ENCODE data around the gene SHLD1. TPM values are rescaled to one million over a fixed set of nuclear protein-coding genes. Genes with fewer than 3 reads are reported as not detected.

The SHLD1 gene
- total and polyA plus RNA-seq, 7 donors = 0.99 to 18.7 (median 5.4) TPM

- TF ChIP-seq POLR2A (IDR thresholded peaks at IDR 0.05) (no peak), POLR2AphosphoS5 (IDR thresholded peaks at IDR 0.05) (no peak), EP300 (IDR thresholded peaks at IDR 0.05) (no peak), CTCF (IDR thresholded peaks at IDR 0.05) (no peak)
- Histone ChIP-seq H3K4me3 (no peak overlapping the region), H3K36me3 (no peaks in the 10 kb centered on the region), H3K9me3 (no peaks in the 10 kb centered on the region), H3K4me1 (no peaks in the 10 kb centered on the region), H3K27ac (no peak overlapping the region), H3K27me3 (no peaks in the 10 kb centered on the region)
- intact Hi-C loops (cut with DNase I) = no loop called here
- 93 to 97% methylated on average over 5 of the region's 5 CpGs for WGBS, 2 donors
- no peak for DNase-seq
Observed at GRCh38 chr20:5809495-5809894, 59.3 kb downstream of the SHLD1 start.

GRCh38 chr20:5810800-5811422 lies 60.7 kb downstream of the SHLD1 start:
- no peak overlapping the region for H3K4me3 ChIP-seq
- H3K27ac ChIP-seq = no peak overlapping the region
- 95 to 96% methylated on average over 5 of the region's 5 CpGs for WGBS, 2 donors
- no peaks in the 10 kb centered on the region for H3K9me3 ChIP-seq
- no peak for DNase-seq
- TF ChIP-seq CTCF (IDR thresholded peaks at IDR 0.05) (no peak), POLR2AphosphoS5 (IDR thresholded peaks at IDR 0.05) (no peak), EP300 (IDR thresholded peaks at IDR 0.05) (no peak), POLR2A (IDR thresholded peaks at IDR 0.05) (no peak)
- intact Hi-C loops (cut with DNase I) = no loop called here
- no peaks in the 10 kb centered on the region for H3K27me3 ChIP-seq
- no peaks in the 10 kb centered on the region for H3K36me3 ChIP-seq
- H3K4me1 ChIP-seq = no peaks in the 10 kb centered on the region

GRCh38 chr20:5811746-5812145 lies 61.5 kb downstream of the SHLD1 start:
- WGBS, 2 donors = 96 to 97% methylated on average over 4 of the region's 4 CpGs

GRCh38 chr20:5818346-5818681 lies 68.1 kb downstream of the SHLD1 start:
- H3K27me3 ChIP-seq = no peaks in the 10 kb centered on the region
- no peaks in the 10 kb centered on the region for H3K4me1 ChIP-seq
- H3K36me3 ChIP-seq = no peaks in the 10 kb centered on the region
- no peaks in the 10 kb centered on the region for H3K9me3 ChIP-seq
- WGBS, 2 donors = 51 to 85% methylated on average over 1 of the region's 1 CpG
- H3K27ac ChIP-seq = no peak overlapping the region
- H3K4me3 ChIP-seq = no peak overlapping the region
- intact Hi-C loops (cut with DNase I) = no loop called here
- TF ChIP-seq EP300 (IDR thresholded peaks at IDR 0.05) (no peak), CTCF (IDR thresholded peaks at IDR 0.05) (no peak)
- no peak for DNase-seq

More at GRCh38 chr20:5811746-5812145, 61.5 kb downstream of the SHLD1 start:
- no peak overlapping the region for H3K4me3 ChIP-seq
- intact Hi-C loops (cut with DNase I) = no loop called here
- TF ChIP-seq POLR2A (IDR thresholded peaks at IDR 0.05) (no peak), CTCF (IDR thresholded peaks at IDR 0.05) (no peak), EP300 (IDR thresholded peaks at IDR 0.05) (no peak), POLR2AphosphoS5 (IDR thresholded peaks at IDR 0.05) (no peak)
- H3K9me3 ChIP-seq = no peaks in the 10 kb centered on the region
- no peaks in the 10 kb centered on the region for H3K27me3 ChIP-seq
- H3K36me3 ChIP-seq = no peaks in the 10 kb centered on the region
- no peaks in the 10 kb centered on the region for H3K4me1 ChIP-seq
- no peak for DNase-seq
- H3K27ac ChIP-seq = no peak overlapping the region

GRCh38 chr20:5820738-5821137 lies 70.5 kb downstream of the SHLD1 start:
- TF ChIP-seq POLR2A (IDR thresholded peaks at IDR 0.05) (no peak), CTCF (IDR thresholded peaks at IDR 0.05) (no peak), POLR2AphosphoS5 (IDR thresholded peaks at IDR 0.05) (no peak), EP300 (IDR thresholded peaks at IDR 0.05) (no peak)
- 68 to 82% methylated on average over 1 of the region's 1 CpG for WGBS, 2 donors
- H3K36me3 ChIP-seq = no peaks in the 10 kb centered on the region
- H3K27me3 ChIP-seq = no peaks in the 10 kb centered on the region
- no peaks in the 10 kb centered on the region for H3K4me1 ChIP-seq
- H3K4me3 ChIP-seq = no peak overlapping the region
- no peak for DNase-seq
- no peaks in the 10 kb centered on the region for H3K9me3 ChIP-seq
- no peak overlapping the region for H3K27ac ChIP-seq
- intact Hi-C loops (cut with DNase I) = no loop called here

All from sigmoid colon (tissue), 7 donors.